NCI-H1417 (cell line): Measurements from ENCODE around the gene NOS3.

Experiments used
- DNase-seq, 3 experiments: peaks; one replicate each; lab custom pipeline; 2025; lab: John Stamatoyannopoulos, UW

Gene NOS3

DNA sequence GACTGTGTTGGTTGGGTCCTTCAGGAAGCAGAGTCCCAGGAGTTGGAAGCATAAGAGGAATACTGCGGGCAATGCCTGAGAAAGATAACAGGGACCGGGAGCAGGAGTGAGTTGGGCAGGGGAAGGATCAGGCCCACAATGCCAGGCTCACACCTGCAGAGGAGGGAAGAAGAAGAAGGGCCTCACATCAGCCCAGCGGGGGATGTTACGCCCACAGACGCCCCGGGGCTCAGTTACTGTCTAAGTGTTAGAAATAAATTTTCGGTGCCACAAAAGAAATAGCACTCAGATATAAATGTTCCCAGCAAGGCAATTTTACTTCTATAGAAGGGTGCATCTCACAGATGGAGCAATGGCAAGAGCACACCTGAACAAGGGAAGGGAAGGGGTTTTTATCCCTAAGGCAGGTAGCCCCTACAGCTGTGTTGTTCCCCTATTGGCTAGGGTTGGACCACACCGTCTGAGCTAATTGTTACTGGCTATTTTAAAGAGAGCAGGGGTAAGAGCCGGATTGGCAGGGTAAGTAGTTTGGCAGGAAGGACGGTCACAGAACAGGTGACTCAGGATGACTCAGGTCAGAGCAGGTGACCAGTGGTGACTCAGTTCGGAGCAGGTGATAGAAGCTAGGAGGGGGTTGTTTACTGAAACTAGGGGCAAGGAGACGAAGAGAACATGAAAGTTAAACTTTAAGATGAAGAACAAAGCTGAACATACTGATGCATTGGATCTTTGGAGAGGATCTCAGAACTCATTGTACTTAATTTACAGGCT, at the start of gene NOS3:
Gene NOS3 (plus strand): TSS at position 602 of the 771 bp plus-strand sequence. CDS start 2,787 bp downstream, outside the sequence.
- no peak for DNase-seq

DNA sequence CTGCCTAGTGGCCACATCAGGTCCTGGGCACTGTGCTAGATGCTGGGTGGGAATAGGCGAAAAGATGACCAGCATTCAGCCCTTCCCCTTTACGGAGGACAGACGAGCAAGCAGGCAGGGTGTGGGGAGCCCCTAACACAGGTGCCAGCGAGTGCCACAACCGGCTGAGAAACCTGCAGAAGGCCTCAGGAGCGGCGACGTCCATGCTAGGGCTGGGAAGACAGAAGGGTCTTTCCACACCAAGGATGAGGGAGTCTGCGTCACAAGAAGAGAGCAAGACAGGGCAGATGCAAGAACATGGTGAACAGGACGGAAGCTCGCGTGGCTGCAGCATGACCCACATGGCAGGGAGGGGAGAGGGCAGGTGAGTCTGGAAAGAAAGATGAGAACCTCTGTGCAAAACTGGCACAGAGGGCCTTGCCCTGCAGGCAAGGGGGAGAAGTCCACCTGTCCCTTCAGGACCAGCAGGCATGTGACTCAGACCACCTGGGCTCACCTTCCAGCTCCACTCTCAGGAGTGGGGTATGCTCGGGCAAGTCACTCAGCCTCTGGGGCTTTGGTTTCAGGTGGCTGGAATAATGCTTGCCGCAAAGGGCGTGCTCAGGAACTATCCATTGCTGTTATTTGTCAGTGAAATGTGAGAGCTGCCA, 49.3 kb upstream of the NOS3 start:
- DNase-seq, result peak; percentile 61 to 87 (median 79)

DNA sequence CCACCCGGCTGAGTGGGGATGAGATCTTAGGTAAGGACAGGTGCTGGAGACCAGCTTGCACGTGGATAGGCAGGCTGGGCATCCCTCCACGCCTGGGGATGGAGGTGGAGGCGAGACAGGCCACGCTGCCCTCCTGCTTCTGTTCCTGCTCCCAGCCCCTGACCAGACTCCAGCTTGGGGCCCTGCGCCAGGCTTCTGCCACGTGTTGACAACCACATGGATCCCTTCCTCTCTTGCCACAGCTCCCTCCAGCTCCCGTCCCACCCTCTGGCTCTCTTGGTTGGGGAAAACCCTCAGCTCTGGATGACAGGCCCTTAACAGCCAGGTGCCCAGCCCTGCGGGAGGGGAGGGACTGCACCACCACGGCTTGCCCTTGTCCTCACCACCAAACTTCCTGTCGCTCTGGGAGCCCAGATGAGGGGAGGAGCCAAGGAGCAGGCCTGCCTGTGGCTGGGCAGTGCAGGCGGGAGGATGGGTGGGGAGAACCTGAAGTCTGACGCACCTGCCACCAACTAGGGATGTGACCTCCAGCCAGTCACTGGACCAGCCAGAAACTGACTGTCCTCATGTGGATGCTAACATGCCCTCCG, 48.7 kb upstream of the NOS3 start:
- DNase-seq, result peak; percentile 77 to 89 (median 86)

DNA sequence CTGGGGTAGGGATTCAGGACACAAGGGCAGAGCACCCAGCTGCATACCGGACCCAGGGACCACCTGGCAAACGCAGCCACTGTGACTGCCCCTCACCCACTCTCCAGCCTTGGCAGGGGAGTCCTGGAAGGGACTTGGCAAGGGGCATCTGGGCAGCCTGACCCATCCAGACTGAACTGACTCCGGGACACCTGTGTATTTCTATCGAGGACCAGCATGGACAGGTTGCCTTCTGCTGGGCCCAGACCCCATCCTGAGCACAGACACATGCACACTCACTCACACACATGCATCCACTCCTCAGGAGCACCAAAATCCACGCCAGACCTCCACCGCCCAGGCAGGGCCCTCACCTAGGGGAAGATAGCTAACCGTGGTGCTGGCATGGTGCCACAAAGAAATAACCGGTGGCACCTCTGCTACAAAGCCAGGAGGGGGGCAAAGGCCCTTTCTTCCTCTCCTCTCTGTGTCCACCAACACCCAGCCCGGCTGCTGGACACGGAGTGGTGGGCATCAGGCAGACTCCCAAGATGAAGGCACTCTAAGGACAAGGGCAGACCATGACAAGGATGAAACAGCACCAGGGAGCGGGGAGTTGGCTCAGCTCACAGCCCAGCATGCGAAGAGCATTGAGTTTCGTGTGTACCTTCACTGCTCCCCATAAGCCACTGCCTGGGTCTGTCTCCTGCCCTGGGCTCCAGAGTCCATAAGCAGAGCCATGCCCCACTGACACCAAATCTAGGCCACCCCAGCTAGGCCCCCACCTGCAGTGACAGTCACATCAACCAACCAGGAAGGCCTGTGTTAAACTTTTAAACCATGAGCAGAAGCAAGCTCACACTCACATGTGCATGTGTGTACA, 48.0 kb upstream of the NOS3 start:
- peak in 2 of 3 experiments; percentile 18 to 54 for DNase-seq

DNA sequence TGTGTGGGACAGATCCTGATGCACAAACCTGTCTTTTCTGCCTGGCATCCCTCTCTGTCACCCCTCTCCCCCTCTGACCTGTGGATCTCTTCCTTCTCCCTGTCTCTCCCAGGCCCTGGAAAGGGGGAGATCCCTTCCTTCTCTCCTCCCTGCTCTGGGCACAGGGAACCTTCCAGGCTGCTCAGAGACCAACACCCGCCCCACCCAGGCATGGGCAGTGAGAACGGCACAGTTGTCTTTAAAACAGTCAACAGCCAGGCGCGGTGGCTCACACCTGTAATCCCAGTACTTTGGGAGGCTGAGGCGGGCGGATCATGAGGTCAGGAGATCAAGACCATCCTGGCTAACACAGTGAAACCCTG, 47.4 kb upstream of the NOS3 start:
- no peak for DNase-seq

DNA sequence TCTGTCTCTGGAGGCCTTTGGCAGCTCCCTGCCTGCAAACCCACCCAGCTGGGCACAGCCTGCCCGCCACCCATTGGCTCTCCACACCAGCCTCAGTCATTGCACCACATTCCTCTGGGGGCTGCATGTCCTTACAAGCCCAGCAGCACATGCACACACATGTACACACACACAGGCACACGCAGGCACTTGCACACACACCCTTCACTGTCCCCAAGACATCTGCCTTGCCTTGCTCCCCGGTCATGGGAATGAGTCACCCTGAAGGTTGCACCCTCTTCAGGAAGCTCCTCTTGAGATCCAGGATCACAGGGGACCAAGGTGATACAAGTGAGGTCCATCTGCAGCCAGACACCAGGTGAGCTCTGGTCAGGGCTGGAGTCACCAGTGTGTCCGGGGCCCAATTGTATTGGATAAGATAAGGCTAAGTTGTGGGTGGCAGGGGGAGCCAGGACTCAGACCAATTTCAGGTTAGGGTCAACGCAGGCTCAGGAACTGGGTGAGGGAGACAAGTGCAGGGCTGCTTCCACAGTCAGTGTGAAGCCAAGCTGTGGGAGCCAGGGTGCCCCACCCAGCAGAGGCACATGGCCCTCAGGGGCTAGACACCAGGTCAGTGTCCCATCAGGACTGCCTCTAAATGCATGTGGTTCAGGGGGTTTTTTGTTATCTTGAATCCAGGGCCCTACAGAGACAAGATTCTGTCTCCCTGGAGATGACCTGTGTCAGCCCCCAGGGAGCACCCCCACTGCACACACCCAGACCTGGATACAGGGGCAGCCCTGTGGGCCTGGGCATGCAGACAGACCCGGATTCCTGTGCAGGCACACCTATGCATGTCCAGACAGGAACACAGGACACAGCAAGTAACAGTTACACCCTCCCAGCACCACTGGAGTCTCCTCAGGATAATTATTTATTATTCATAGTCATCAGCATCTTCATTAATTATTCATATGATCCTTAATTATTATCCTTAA, 46.5 kb upstream of the NOS3 start:
- no peak for DNase-seq

DNA sequence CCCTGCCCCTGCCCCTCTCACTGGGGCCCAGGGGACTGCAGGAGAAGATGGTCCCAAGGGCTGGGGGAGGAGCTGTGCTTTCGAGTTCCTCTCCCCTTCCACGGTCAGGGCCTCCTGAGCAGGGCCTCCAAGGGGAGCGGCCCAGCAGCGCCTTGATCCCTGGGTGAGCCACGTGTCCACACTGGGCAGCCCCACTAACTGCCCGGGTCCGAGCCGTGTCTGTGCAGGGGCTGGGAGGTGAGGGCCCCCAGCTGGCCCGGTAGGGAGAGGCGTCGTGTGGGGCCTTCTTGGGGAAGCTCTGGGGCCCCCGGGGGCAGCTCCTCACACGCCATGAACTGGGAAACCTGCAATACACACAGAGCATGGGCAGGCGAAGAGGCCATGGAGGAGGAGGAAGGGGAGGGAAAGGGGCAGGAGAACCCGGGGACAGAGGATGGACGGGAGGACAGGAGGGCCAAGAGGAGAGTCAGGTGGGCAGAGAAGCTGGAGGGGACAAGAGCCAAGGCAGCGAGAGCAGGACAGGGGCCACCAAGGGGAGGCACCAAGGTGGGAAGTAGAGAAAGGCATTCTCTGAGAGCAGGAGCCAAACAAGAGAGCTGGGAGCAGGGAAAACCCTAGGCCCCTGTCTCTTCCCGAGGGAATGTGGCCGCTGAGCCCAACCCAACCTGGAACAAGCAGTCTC, 45.5 kb upstream of the NOS3 start:
- no peak for DNase-seq

DNA sequence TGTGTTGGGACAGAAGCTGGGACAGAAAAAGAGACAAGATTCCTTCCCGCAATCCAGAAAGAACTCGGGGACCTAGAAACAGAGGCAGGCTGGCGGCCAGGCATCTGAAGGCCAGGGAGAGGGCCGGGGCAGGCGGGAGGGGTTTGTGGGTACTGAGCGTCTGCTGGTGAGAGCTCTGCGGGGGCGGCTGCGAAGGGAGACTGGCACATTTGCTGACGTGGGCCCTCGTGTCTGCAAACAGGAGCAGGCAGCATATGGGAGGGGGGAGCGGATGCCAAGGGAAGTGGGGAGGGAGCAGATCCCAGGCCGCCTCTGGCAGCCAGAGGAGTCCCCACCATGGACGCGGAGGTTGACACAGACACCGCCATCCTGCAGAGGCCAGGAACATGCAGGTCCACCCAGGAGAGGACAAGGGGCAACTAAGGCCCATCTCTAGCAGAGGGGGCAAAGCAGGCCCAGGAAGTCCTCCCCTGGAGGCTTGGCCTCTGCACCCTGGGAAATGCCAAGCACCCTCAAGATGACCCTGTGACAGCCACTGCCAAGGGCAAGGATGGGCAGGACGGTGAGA, 44.9 kb upstream of the NOS3 start:
- no peak for DNase-seq

DNA sequence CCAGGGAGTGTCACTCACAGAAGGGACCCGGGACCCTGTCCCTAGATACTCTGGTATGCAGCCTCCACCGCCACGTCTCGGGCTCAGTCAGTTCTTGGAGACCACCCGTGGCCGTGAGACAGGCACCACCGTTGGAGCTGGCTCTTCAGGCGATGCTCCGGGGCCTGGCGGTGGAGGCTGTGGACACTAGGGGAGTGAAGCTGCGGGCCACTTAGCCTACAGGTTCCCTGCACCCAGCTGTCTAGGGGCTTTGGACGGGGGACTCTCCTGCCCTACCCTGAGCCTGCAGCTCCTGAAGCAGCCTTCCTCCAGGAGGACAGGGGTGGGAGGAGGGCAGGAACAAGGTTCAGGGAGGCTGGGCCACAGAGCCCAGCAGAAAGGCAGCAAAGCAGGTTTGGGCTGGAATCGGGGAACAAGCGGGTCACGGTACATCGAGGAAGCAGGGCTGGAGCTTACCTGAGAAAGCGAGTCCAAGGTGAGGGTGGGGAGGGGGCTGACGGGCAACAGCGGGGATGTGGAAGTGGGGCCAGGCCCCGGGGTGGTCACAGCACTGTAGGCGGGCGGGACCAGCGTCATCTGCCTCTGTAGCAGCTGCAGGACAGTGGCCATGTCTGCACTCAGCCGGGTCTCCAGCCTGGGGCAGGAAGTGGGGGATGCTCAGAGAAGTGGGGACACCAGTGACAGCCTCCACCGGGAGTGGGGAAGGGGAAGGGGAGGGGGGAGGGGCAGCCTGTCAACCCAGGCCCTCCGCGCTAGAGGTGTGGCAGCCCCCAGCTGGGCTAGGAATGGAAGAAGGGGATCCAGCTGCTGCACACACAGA, 44.2 kb upstream of the NOS3 start:
- no peak for DNase-seq

DNA sequence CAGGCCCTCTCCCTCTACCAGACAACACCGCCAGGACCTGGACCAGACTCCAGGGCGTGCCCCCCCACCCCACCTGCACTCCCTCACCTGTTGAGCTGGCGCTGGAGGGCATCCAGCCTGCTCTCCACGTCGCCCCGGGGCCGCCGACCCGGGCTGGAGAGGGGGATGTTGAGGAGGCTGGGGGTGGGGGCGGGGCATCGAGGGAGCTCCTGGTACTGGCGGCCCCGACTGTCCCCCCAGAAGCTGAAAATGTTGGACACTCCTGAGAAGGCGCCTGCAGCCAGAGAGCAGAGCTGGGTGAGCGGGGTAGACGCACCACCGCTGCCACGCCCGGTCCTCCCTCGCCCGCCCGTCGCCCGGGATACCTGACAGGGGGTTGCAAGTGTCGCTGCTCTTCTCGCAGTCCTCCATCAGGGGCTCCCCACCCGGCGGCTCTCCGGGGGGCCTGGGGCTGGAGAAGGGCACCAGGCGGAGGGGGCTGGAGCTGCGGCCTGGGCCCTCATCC, 43.5 kb upstream of the NOS3 start:
- no peak for DNase-seq

DNA sequence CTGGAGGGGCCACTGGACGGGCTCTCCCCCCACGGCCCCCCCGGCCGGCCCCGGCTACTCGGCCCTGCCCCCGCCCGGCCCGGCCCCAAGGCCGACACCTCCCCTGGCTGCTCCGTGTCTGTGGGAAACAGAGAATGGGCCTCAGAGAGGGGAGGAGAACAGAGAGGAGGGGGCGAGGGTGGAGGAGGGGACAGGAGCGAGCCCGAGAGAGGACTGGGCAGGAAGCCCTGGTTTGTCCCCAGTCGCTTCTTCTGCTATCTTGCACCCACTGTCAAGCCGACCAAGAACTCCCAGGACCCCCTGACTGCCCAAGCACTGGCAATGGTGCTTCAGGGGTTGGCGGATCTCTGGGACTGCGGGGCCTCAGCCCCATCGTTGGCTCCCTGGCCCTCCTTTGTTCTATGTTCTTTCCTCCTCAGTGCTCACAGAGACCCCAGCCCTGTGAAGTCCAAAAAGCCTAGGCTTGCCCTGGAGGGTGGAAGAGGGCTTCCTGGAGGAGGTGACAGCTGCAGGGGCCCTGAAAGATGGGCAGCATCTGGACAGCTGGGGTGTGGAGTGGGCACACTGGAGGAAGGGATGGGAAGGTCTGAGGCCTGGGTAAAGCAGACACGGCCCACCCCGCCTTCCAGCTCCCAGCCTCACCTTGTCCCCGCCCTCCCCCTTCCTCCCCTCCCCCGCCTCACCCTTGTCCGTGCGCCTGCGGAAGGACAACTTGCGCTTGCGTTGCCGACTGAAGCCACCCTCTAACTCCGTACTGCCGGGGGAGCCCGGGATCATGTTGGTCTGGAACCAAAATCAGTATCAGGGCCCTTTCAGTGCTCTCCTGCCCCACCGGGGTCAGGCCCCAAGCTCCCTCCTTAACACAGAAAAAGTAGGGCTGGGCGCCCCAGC, 42.8 kb upstream of the NOS3 start:
- DNase-seq, result no peak

DNA sequence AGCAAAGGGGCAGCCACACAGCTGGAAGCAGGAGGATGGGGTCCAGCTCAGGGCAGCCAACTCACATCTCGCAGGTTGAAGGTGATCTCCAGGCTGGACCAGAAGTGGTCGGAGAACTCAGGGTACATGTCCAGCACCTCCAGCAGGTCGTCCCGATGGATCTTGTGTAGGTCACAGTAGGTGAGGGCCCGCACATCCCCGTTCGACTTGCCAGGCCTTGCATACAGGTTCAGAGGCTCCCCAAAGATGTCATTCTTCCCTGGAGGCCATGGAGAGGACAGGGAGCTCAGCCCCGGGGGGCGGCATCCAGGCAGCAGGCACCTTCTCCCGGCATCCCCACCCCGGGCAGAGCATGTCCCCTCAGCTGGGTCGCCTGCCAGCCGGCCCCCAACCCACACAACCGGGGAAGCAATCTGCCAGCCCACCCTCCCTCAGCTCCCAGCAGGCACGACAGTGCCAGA, 42.0 kb upstream of the NOS3 start:
- DNase-seq, result no peak

DNA sequence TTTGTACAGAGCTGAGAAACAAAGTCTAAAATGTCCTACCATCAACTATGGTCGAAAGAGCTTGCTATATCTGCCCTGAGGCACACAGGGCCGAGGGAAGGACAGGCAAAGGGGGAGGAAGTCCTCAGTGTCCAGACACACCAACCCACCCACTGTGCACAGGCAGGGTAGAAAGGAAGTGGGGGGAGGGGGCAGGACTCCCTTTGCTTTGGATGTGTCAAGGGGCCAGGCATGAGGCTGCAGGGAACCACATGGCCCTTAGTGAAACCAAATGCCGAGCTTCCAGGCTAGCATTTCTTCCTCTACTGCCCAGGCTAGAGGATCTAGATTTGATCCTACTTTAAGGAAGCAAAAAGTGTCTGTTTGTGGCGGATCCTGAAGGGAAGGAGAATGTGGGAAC, 41.3 kb upstream of the NOS3 start:
- peak in 2 of 3 experiments; percentile 32 to 50 for DNase-seq

DNA sequence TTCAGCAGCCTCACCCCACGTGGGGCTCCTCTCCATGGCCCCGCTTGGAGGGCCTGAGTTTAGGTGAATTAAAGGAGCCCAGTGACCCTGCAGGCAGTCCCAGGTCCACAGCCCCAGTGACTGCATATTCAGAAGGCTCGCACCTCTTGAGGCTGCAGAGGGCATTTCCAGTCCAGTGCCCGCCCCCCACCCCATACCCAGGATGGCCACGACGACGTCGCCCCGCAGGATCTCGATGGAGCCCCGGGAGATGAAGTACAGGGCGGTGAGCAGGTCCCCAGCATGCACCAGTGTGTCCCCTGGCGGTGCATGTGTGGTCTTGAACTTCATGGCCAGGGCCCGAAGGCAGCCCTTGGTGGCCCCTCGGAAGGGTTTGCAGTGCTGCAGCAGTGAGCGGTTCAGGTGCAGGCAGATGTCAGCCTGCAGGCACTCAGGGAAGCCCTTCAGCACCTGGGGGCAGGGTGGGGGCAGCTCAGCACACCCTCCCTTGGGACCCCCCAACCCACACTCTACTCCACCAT, 40.8 kb upstream of the NOS3 start:
- no peak for DNase-seq

DNA sequence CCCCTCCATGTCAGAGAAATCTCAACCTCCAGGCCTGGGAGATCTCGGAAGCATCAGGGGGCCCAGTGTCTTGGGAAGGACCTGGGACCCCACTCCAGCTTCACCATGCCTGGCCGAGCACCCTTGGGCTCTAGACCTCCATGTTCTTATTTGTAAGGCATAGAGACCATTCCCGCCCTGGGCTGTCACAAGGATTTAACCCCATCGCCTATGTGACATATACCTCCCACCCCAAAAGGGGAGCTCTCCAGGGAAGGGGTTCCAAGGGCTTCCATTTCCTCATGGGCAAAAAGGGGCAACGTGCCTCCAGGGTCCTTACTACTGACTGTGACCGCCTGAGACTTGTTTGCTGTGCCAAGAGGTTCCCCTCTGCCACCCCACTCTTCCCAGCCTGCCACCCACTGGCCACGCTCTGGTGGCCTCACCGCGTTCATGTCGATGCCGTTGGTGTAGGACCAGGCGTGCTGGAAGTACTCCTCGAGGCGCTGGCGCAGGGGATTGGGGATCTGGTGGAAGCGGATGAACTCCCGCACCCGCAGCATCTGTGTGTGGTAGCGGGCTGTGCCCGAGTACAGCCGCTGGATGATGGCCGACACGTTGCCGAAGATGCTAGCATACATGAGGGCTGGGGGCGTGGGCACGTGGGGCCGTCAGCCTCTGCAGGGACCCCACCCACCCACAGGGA, 40.2 kb upstream of the NOS3 start:
- DNase-seq, result no peak

DNA sequence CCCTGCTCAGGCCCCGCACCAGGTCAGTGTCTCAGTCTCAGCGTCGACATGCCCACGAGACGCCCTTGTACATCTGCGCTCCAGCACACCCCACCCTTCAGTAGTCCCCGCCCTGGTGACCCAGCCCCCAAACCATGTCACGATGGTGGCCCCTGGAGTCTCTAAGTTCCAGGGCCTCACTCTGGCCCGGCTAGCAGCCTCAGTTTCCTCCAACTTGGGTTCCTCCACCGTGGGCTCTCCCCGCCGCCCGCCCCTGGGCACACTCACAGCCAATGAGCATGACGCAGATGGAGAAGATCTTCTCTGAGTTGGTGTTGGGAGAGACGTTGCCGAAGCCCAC, 39.7 kb upstream of the NOS3 start:
- DNase-seq, result no peak

DNA sequence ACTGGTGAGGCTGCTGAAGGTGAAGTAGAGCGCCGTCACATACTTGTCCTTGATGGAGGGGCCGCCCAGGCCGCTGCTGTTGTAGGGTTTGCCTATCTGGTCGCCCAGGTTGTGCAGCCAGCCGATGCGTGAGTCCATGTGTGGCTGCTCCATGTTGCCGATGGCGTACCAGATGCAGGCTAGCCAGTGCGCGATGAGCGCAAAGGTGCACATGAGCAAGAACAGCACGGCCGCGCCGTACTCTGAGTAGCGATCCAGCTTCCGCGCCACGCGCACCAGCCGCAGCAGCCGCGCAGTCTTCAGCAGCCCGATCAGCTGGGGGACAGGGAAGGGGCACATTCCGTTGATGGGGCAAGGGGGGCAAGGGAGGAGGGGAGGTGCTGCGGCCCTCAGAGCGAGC, 39.3 kb upstream of the NOS3 start:
- no peak for DNase-seq
